VCaP (cell line): Measurements from ENCODE around the gene EDARADD.
"Not testable (repeated sequence)": the region's sequence is repeated elsewhere in the genome, so short reads cannot be mapped to it uniquely, and the experiment has no call there.

Experiments used
- H3K27ac ChIP-seq: fragments of 450-650 bp; 2 replicates; pipeline ENCODE4 v1.5.1; 2017
- CTCF ChIP-seq: fragments of 450-650 bp; conservative IDR thresholded peaks from 2 replicates; pipeline ENCODE4 v1.5.1; 2017; ENCODE audit warnings: mild to moderate bottlenecking, moderate library complexity

The EDARADD gene

GRCh38 chr1:236502579-236502971, 108.5 kb downstream of the EDARADD start:
- peak overlapping the region; percentile 70 for H3K27ac ChIP-seq
- TF ChIP-seq CTCF: no peak

- no peak for TF ChIP-seq CTCF
- H3K27ac ChIP-seq: peak overlapping the region; percentile 70
Observed at GRCh38 chr1:236502972-236503639, 109.0 kb downstream of the EDARADD start.

- H3K27ac ChIP-seq: not testable (repeated sequence)
Observed at GRCh38 chr1:236504338-236504737, 110.3 kb downstream of the EDARADD start.

- peak overlapping the region; percentile 72 for H3K27ac ChIP-seq
- TF ChIP-seq CTCF: no peak
Observed at GRCh38 chr1:236507022-236507700, 113.1 kb downstream of the EDARADD start.

GRCh38 chr1:236508593-236509027, 114.5 kb downstream of the EDARADD start:
- no peak for TF ChIP-seq CTCF
- H3K27ac ChIP-seq: peak overlapping the region; percentile 72

GRCh38 chr1:236509203-236509602, 115.1 kb downstream of the EDARADD start:
- no peak for TF ChIP-seq CTCF
- H3K27ac ChIP-seq: peak overlapping the region; percentile 72; the same call in 1 of the 2 replicates

GRCh38 chr1:236509647-236510401, 115.7 kb downstream of the EDARADD start:
- peak overlapping the region; percentile 36 for H3K27ac ChIP-seq
- no peak for TF ChIP-seq CTCF
